Ecto neural progenitor cell (in vitro differentiated cells): ENCODE data around the gene PET100.
A peak's percentile ranks its signal among the peaks of the same experiment; 100 is the strongest.
"Not testable (repeated sequence)": the region's sequence is repeated elsewhere in the genome, so short reads cannot be mapped to it uniquely, and the experiment has no call there.

Source experiments
- DNase-seq: peaks from one replicate; pipeline ENCODE4 v3.0.0-alpha.2; 2018; ENCODE audit warnings: low spot score

Gene PET100

GRCh38 chr19:7633698-7634097 is 4.1 kb downstream of the PET100 start, which contains the start of gene PCP2:
PCP2 (minus strand) TSS chr19:7633719; CDS start chr19:7633457, 262 bp downstream.
- no peak for DNase-seq

- DNase-seq = no peak
Measured at GRCh38 chr19:7635670-7636069, 6.1 kb downstream of the PET100 start.

- no peak for DNase-seq
Measured at GRCh38 chr19:7636317-7636690, 6.7 kb downstream of the PET100 start.

- DNase-seq = peak; percentile 85
Measured at GRCh38 chr19:7636691-7637373, 7.2 kb downstream of the PET100 start, which contains the start of gene STXBP2. STXBP2 (plus strand) TSS chr19:7637110; CDS start chr19:7637150, 40 bp downstream.

- DNase-seq = no peak
Measured at GRCh38 chr19:7637374-7638256, 8.0 kb downstream of the PET100 start.

- no peak for DNase-seq
Measured at GRCh38 chr19:7638802-7639465, 9.3 kb downstream of the PET100 start.

- DNase-seq = no peak
Measured at GRCh38 chr19:7639863-7640348, 10.3 kb downstream of the PET100 start.

- no peak for DNase-seq
Measured at GRCh38 chr19:7640803-7641202, 11.2 kb downstream of the PET100 start.

GRCh38 chr19:7641290-7642276 is 12.0 kb downstream of the PET100 start:
- no peak for DNase-seq

GRCh38 chr19:7642295-7643030 is 12.9 kb downstream of the PET100 start:
- no peak for DNase-seq

- no peak for DNase-seq
Measured at GRCh38 chr19:7643031-7643415, 13.4 kb downstream of the PET100 start.

- DNase-seq = not testable (repeated sequence)
Measured at GRCh38 chr19:7643629-7644549, 14.3 kb downstream of the PET100 start.

GRCh38 chr19:7644550-7644877 is 14.9 kb downstream of the PET100 start:
- DNase-seq = no peak

GRCh38 chr19:7645163-7645562 is 15.6 kb downstream of the PET100 start:
- no peak for DNase-seq

- DNase-seq = no peak
Measured at GRCh38 chr19:7645656-7646425, 16.2 kb downstream of the PET100 start.

GRCh38 chr19:7646426-7646700 is 16.8 kb downstream of the PET100 start:
- DNase-seq = no peak

- no peak for DNase-seq
Measured at GRCh38 chr19:7647156-7647555, 17.6 kb downstream of the PET100 start.

GRCh38 chr19:7648265-7649014 is 18.8 kb downstream of the PET100 start:
- DNase-seq = no peak
